Measurements from ENCODE around the gene P2RY12.

Gene P2RY12

GRCh38 chr3:151318313-151318712, 66.2 kb downstream of the P2RY12 start:
- H3K9ac ChIP-seq (ENCODE audit: insufficient read length, low read depth) = no peak overlapping the region

GRCh38 chr3:151316267-151316991, 68.1 kb downstream of the P2RY12 start, which contains the start of gene GPR87:
TSS of gene GPR87 (minus strand) at chr3:151316820. CDS start at chr3:151300100, 16,720 bp downstream.
- Histone ChIP-seq H3K36me3 (ENCODE audit: insufficient read depth, insufficient read length, low read length) (no peaks in the 10 kb centered on the region), H3K4me1 (ENCODE audit: insufficient read depth, insufficient read length) (no peaks in the 10 kb centered on the region), H3K9ac (ENCODE audit: insufficient read length, low read depth) (no peak within 1 kb of the TSS), H3K4me3 (ENCODE audit: insufficient read length, low read depth) (no peak within 1 kb of the TSS), H3K27me3 (ENCODE audit: insufficient read depth, insufficient read length) (no peaks in the 10 kb centered on the region), H3K9me3 (ENCODE audit: insufficient read depth, low read length) (no peaks in the 10 kb centered on the region)
- TF ChIP-seq SUZ12 (IDR thresholded peaks at IDR 0.05; ENCODE audit: extremely low read depth, insufficient read depth, insufficient read length) = no peak
- no peak for TF ChIP-seq ZNF274 (IDR thresholded peaks at IDR 0.05; ENCODE audit: low read depth, low read length)
- no peak for TF ChIP-seq YY1 (IDR thresholded peaks at IDR 0.05; ENCODE audit: insufficient read depth, insufficient read length)
- DNase-seq (ENCODE audit: low read depth, low spot score) = no peak

More at GRCh38 chr3:151318313-151318712, 66.2 kb downstream of the P2RY12 start:
- Histone ChIP-seq H3K27me3 (ENCODE audit: insufficient read depth, insufficient read length) (no peaks in the 10 kb centered on the region), H3K36me3 (ENCODE audit: insufficient read depth, insufficient read length, low read length) (no peaks in the 10 kb centered on the region), H3K9me3 (ENCODE audit: insufficient read depth, low read length) (no peaks in the 10 kb centered on the region), H3K4me3 (ENCODE audit: insufficient read length, low read depth) (no peak overlapping the region), H3K4me1 (ENCODE audit: insufficient read depth, insufficient read length) (no peaks in the 10 kb centered on the region)
- TF ChIP-seq YY1 (IDR thresholded peaks at IDR 0.05; ENCODE audit: insufficient read depth, insufficient read length) (no peak), ZNF274 (IDR thresholded peaks at IDR 0.05; ENCODE audit: low read depth, low read length) (no peak), SUZ12 (IDR thresholded peaks at IDR 0.05; ENCODE audit: extremely low read depth, insufficient read depth, insufficient read length) (no peak)
- DNase-seq (ENCODE audit: low read depth, low spot score) = no peak

- Histone ChIP-seq H3K4me1 (ENCODE audit: insufficient read depth, insufficient read length) (no peaks in the 10 kb centered on the region), H3K9ac (ENCODE audit: insufficient read length, low read depth) (no peak overlapping the region), H3K36me3 (ENCODE audit: insufficient read depth, insufficient read length, low read length) (no peaks in the 10 kb centered on the region), H3K9me3 (ENCODE audit: insufficient read depth, low read length) (no peaks in the 10 kb centered on the region), H3K4me3 (ENCODE audit: insufficient read length, low read depth) (no peak overlapping the region), H3K27me3 (ENCODE audit: insufficient read depth, insufficient read length) (no peaks in the 10 kb centered on the region)
- no peak for DNase-seq (ENCODE audit: low read depth, low spot score)
- TF ChIP-seq SUZ12 (IDR thresholded peaks at IDR 0.05; ENCODE audit: extremely low read depth, insufficient read depth, insufficient read length) (no peak), YY1 (IDR thresholded peaks at IDR 0.05; ENCODE audit: insufficient read depth, insufficient read length) (no peak), ZNF274 (IDR thresholded peaks at IDR 0.05; ENCODE audit: low read depth, low read length) (no peak)
Observed at GRCh38 chr3:151315846-151316245, 68.7 kb downstream of the P2RY12 start.

- H3K36me3 ChIP-seq (ENCODE audit: insufficient read depth, insufficient read length, low read length) = no peaks in the 10 kb centered on the region
- H3K27me3 ChIP-seq (ENCODE audit: insufficient read depth, insufficient read length) = no peaks in the 10 kb centered on the region
- no peaks in the 10 kb centered on the region for H3K4me1 ChIP-seq (ENCODE audit: insufficient read depth, insufficient read length)
- no peak overlapping the region for H3K4me3 ChIP-seq (ENCODE audit: insufficient read length, low read depth)
- no peaks in the 10 kb centered on the region for H3K9me3 ChIP-seq (ENCODE audit: insufficient read depth, low read length)
- TF ChIP-seq YY1 (IDR thresholded peaks at IDR 0.05; ENCODE audit: insufficient read depth, insufficient read length) (no peak), SUZ12 (IDR thresholded peaks at IDR 0.05; ENCODE audit: extremely low read depth, insufficient read depth, insufficient read length) (no peak), ZNF274 (IDR thresholded peaks at IDR 0.05; ENCODE audit: low read depth, low read length) (no peak)
- H3K9ac ChIP-seq (ENCODE audit: insufficient read length, low read depth) = no peak overlapping the region
- no peak for DNase-seq (ENCODE audit: low read depth, low spot score)
Observed at GRCh38 chr3:151315136-151315535, 69.4 kb downstream of the P2RY12 start.

- H3K36me3 ChIP-seq (ENCODE audit: insufficient read depth, insufficient read length, low read length) = no peaks in the 10 kb centered on the region
- H3K9me3 ChIP-seq (ENCODE audit: insufficient read depth, low read length) = no peaks in the 10 kb centered on the region
- H3K4me3 ChIP-seq (ENCODE audit: insufficient read length, low read depth) = no peak overlapping the region
- H3K27me3 ChIP-seq (ENCODE audit: insufficient read depth, insufficient read length) = no peaks in the 10 kb centered on the region
- H3K4me1 ChIP-seq (ENCODE audit: insufficient read depth, insufficient read length) = no peaks in the 10 kb centered on the region
- DNase-seq (ENCODE audit: low read depth, low spot score) = no peak
- H3K9ac ChIP-seq (ENCODE audit: insufficient read length, low read depth) = no peak overlapping the region
- TF ChIP-seq SUZ12 (IDR thresholded peaks at IDR 0.05; ENCODE audit: extremely low read depth, insufficient read depth, insufficient read length) (no peak), YY1 (IDR thresholded peaks at IDR 0.05; ENCODE audit: insufficient read depth, insufficient read length) (no peak), ZNF274 (IDR thresholded peaks at IDR 0.05; ENCODE audit: low read depth, low read length) (no peak)
Observed at GRCh38 chr3:151314593-151314992, 70.0 kb downstream of the P2RY12 start.

- no peaks in the 10 kb centered on the region for H3K36me3 ChIP-seq (ENCODE audit: insufficient read depth, insufficient read length, low read length)
- DNase-seq (ENCODE audit: low read depth, low spot score) = no peak
- no peaks in the 10 kb centered on the region for H3K27me3 ChIP-seq (ENCODE audit: insufficient read depth, insufficient read length)
- H3K4me1 ChIP-seq (ENCODE audit: insufficient read depth, insufficient read length) = no peaks in the 10 kb centered on the region
- TF ChIP-seq YY1 (IDR thresholded peaks at IDR 0.05; ENCODE audit: insufficient read depth, insufficient read length) (no peak), SUZ12 (IDR thresholded peaks at IDR 0.05; ENCODE audit: extremely low read depth, insufficient read depth, insufficient read length) (no peak), ZNF274 (IDR thresholded peaks at IDR 0.05; ENCODE audit: low read depth, low read length) (no peak)
- no peaks in the 10 kb centered on the region for H3K9me3 ChIP-seq (ENCODE audit: insufficient read depth, low read length)
- no peak overlapping the region for H3K9ac ChIP-seq (ENCODE audit: insufficient read length, low read depth)
- H3K4me3 ChIP-seq (ENCODE audit: insufficient read length, low read depth) = no peak overlapping the region
Observed at GRCh38 chr3:151314137-151314536, 70.4 kb downstream of the P2RY12 start.

GRCh38 chr3:151312972-151313371, 71.6 kb downstream of the P2RY12 start:
- no peaks in the 10 kb centered on the region for H3K36me3 ChIP-seq (ENCODE audit: insufficient read depth, insufficient read length, low read length)

More at GRCh38 chr3:151312972-151313371, 71.6 kb downstream of the P2RY12 start:
- Histone ChIP-seq H3K4me3 (ENCODE audit: insufficient read length, low read depth) (no peak overlapping the region), H3K4me1 (ENCODE audit: insufficient read depth, insufficient read length) (no peaks in the 10 kb centered on the region), H3K9me3 (ENCODE audit: insufficient read depth, low read length) (no peaks in the 10 kb centered on the region), H3K27me3 (ENCODE audit: insufficient read depth, insufficient read length) (no peaks in the 10 kb centered on the region), H3K9ac (ENCODE audit: insufficient read length, low read depth) (no peak overlapping the region)
- DNase-seq (ENCODE audit: low read depth, low spot score) = no peak
- TF ChIP-seq SUZ12 (IDR thresholded peaks at IDR 0.05; ENCODE audit: extremely low read depth, insufficient read depth, insufficient read length) = no peak
- TF ChIP-seq YY1 (IDR thresholded peaks at IDR 0.05; ENCODE audit: insufficient read depth, insufficient read length) = no peak
- TF ChIP-seq ZNF274 (IDR thresholded peaks at IDR 0.05; ENCODE audit: low read depth, low read length) = no peak
